Osteoblast (primary cell): Measurements from ENCODE around the gene HSD11B2. TPM values are rescaled to one million over a fixed set of nuclear protein-coding genes. Genes with fewer than 3 reads are reported as not detected.

ENCODE experiments used
- DNase-seq: peaks from one replicate; pipeline ENCODE4 v3.0.0; 2011; ENCODE audit warnings: low spot score, mixed read lengths; ENCODE audit not compliant: insufficient read length; ENCODE audit errors: missing footprints
- H2AFZ ChIP-seq: 2 replicates; pipeline ENCODE4 v1.6.0; 2011; ENCODE audit warnings: mild to moderate bottlenecking, low read length
- H3K27ac ChIP-seq: 2 replicates; pipeline ENCODE4 v1.5.1; 2011; ENCODE audit warnings: mild to moderate bottlenecking, low read depth, low read length, moderate library complexity
- H3K27me3 ChIP-seq: 2 replicates; pipeline ENCODE4 v1.6.0; 2012; ENCODE audit warnings: mild to moderate bottlenecking, control low read depth, inconsistent platforms, low read length, moderate library complexity; ENCODE audit not compliant: insufficient read depth
- H3K36me3 ChIP-seq: 2 replicates; pipeline ENCODE4 v1.5.1; 2011; ENCODE audit warnings: mild to moderate bottlenecking, low read length, control low read depth, moderate library complexity; ENCODE audit not compliant: insufficient read depth
- H3K4me1 ChIP-seq: 2 replicates; pipeline ENCODE4 v1.5.1; 2011; ENCODE audit warnings: mild to moderate bottlenecking, low read length, control low read depth, moderate library complexity; ENCODE audit not compliant: insufficient read depth
- H3K4me2 ChIP-seq: 2 replicates; pipeline ENCODE4 v1.6.0; 2011; ENCODE audit warnings: mild to moderate bottlenecking, low read length; ENCODE audit not compliant: insufficient read depth
- H3K4me3 ChIP-seq: fragments of 200-600 bp; sonication (generic); 3 replicates; pipeline ENCODE4 v1.5.1; 2012; ENCODE audit warnings: mild to moderate bottlenecking, low read length, inconsistent platforms; ENCODE audit not compliant: insufficient read depth
- H3K79me2 ChIP-seq: 2 replicates; pipeline ENCODE4 v1.6.0; 2012; ENCODE audit warnings: mild to moderate bottlenecking, low read length, control low read depth, inconsistent platforms; ENCODE audit not compliant: insufficient read depth
- H3K9me3 ChIP-seq: 2 replicates; pipeline ENCODE4 v1.5.1; 2011; ENCODE audit warnings: low read depth, low read length, control low read depth
- H4K20me1 ChIP-seq: 2 replicates; pipeline ENCODE4 v1.6.0; 2012; ENCODE audit warnings: mild to moderate bottlenecking, low read length, control low read depth; ENCODE audit not compliant: insufficient read depth
- CTCF ChIP-seq: IDR thresholded peaks from 2 replicates; pipeline ENCODE4 v1.5.1; 2011; ENCODE audit warnings: mild to moderate bottlenecking, low read depth, low read length, moderate library complexity; ENCODE audit errors: extremely low read depth
- total RNA-seq: library from RNA; depleted of rRNA; stranded (reverse); fragments of >200 nt; gene quantifications from 2 replicates; pipeline ENCODE4 v1.2.3, GENCODE V29; 2012

The HSD11B2 gene
- total RNA-seq, 1 donor: not detected

- no peaks in the 10 kb centered on the region for H3K36me3 ChIP-seq
- no peaks in the 10 kb centered on the region for H3K27me3 ChIP-seq
- TF ChIP-seq CTCF: peak; percentile 40
- no peaks in the 10 kb centered on the region for H3K9me3 ChIP-seq
- peaks cover 12% of the 10 kb centered on the region for H3K79me2 ChIP-seq
- no peaks in the 10 kb centered on the region for H4K20me1 ChIP-seq
- H3K4me2 ChIP-seq: peak within 1 kb of the TSS; percentile 77
- peak within 1 kb of the TSS; percentile 88 for H3K27ac ChIP-seq
- peaks cover 7% of the 10 kb centered on the region for H3K4me1 ChIP-seq
- peak within 1 kb of the TSS; percentile 92 for H3K4me3 ChIP-seq
- peak; percentile 99 for DNase-seq
- H2AFZ ChIP-seq: peak within 1 kb of the TSS; percentile 92
These were observed 14.8 kb upstream of the HSD11B2 start, which contains the start of gene ZDHHC1 for GRCh38 chr16:67415872-67416793. Gene ZDHHC1 (minus strand): TSS chr16:67416477. CDS start chr16:67407775, 8,702 bp downstream.

- no peak overlapping the region for H3K4me3 ChIP-seq
- H3K9me3 ChIP-seq: no peaks in the 10 kb centered on the region
- H2AFZ ChIP-seq: no peak overlapping the region
- H3K4me1 ChIP-seq: peaks cover 7% of the 10 kb centered on the region
- no peaks in the 10 kb centered on the region for H3K27me3 ChIP-seq
- no peak for TF ChIP-seq CTCF
- no peak overlapping the region for H3K4me2 ChIP-seq
- no peak overlapping the region for H3K27ac ChIP-seq
- H3K79me2 ChIP-seq: peaks cover 12% of the 10 kb centered on the region
- DNase-seq: peak; percentile 48
- no peaks in the 10 kb centered on the region for H4K20me1 ChIP-seq
- no peaks in the 10 kb centered on the region for H3K36me3 ChIP-seq
These were observed 13.4 kb upstream of the HSD11B2 start for GRCh38 chr16:67417333-67418061.

GRCh38 chr16:67419502-67419901 lies 11.4 kb upstream of the HSD11B2 start:
- no peak for TF ChIP-seq CTCF
- Histone ChIP-seq H3K4me3 (no peak overlapping the region), H4K20me1 (no peaks in the 10 kb centered on the region), H3K36me3 (no peaks in the 10 kb centered on the region), H3K27ac (no peak overlapping the region), H3K27me3 (no peaks in the 10 kb centered on the region), H3K4me2 (no peak overlapping the region), H2AFZ (no peak overlapping the region), H3K9me3 (no peaks in the 10 kb centered on the region), H3K79me2 (peaks cover 5% of the 10 kb centered on the region), H3K4me1 (peaks cover 7% of the 10 kb centered on the region)
- DNase-seq: no peak

GRCh38 chr16:67419931-67420330 lies 11.0 kb upstream of the HSD11B2 start:
- Histone ChIP-seq H3K27ac (no peak overlapping the region), H3K9me3 (no peaks in the 10 kb centered on the region), H3K79me2 (peaks cover 3% of the 10 kb centered on the region), H2AFZ (no peak overlapping the region), H3K4me3 (no peak overlapping the region), H3K27me3 (peaks cover 4% of the 10 kb centered on the region), H4K20me1 (no peaks in the 10 kb centered on the region), H3K36me3 (no peaks in the 10 kb centered on the region), H3K4me1 (peaks cover 7% of the 10 kb centered on the region), H3K4me2 (no peak overlapping the region)
- DNase-seq: peak; percentile 41
- no peak for TF ChIP-seq CTCF
